Ovary (tissue), 3 donors: ENCODE measurements around the gene ASCL2.

Experiments
- POLR2A ChIP-seq: fragments of 450-650 bp; IDR thresholded peaks from one replicate; pipeline ENCODE4 v1.6.1; 2017; ENCODE audit warnings: antibody characterized with exemption, mild to moderate bottlenecking, moderate library complexity
- TF ChIP-seq, protein P1 (sequence below), 3 donors: fragments of 450-650 bp in 2 of 3; fragments of 200-600 bp in 1 of 3; IDR thresholded peaks; one replicate each; pipeline versions ENCODE4 v1.5.1 to v1.8.0; 2016 to 2022; ENCODE audit warnings: antibody characterized with exemption in 3 of 3, mild to moderate bottlenecking in 1 of 3
- donor health status: DM: no; HTN: no; CAD: no.

GRCh38 chr11:2223153-2223794 is 47.1 kb downstream of the ASCL2 start:
- TF ChIP-seq, protein P1, sequence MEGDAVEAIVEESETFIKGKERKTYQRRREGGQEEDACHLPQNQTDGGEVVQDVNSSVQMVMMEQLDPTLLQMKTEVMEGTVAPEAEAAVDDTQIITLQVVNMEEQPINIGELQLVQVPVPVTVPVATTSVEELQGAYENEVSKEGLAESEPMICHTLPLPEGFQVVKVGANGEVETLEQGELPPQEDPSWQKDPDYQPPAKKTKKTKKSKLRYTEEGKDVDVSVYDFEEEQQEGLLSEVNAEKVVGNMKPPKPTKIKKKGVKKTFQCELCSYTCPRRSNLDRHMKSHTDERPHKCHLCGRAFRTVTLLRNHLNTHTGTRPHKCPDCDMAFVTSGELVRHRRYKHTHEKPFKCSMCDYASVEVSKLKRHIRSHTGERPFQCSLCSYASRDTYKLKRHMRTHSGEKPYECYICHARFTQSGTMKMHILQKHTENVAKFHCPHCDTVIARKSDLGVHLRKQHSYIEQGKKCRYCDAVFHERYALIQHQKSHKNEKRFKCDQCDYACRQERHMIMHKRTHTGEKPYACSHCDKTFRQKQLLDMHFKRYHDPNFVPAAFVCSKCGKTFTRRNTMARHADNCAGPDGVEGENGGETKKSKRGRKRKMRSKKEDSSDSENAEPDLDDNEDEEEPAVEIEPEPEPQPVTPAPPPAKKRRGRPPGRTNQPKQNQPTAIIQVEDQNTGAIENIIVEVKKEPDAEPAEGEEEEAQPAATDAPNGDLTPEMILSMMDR (IDR thresholded peaks at IDR 0.05), result no peak
- no peak for TF ChIP-seq POLR2A
